ENCODE data around the gene SELENOO. TPM values are rescaled to one million over a fixed set of nuclear protein-coding genes. Genes with fewer than 3 reads are reported as not detected.

Gene SELENOO
- total and polyA plus RNA-seq, 2 of the 13 experiments (the other 11 are each of a cell fraction or from before 2014, with no cell fraction given) = 14.4 to 19.0 TPM

GRCh38 chr22:50185375-50186087 is 15.3 kb upstream of the SELENOO start, which contains the start of gene TRABD (continued):
- TF ChIP-seq ZNF318 (CRISPR knock-in tag; IDR thresholded peaks at IDR 0.05) (no peak), SATB2 (CRISPR knock-in tag; IDR thresholded peaks at IDR 0.05) (no peak), HNF1A (IDR thresholded peaks at IDR 0.05; ENCODE audit: low read depth) (no peak), HNF1A (CRISPR knock-in tag; IDR thresholded peaks at IDR 0.05; ENCODE audit: borderline replicate concordance) (no peak), KMT2A (CRISPR knock-in tag; IDR thresholded peaks at IDR 0.05) (no peak), ZUFSP (CRISPR knock-in tag; IDR thresholded peaks at IDR 0.05; ENCODE audit: borderline replicate concordance) (no peak), PHF8 (CRISPR knock-in tag; IDR thresholded peaks at IDR 0.05) (no peak), CBFB (CRISPR knock-in tag; IDR thresholded peaks at IDR 0.05) (no peak), HMGXB4 (CRISPR knock-in tag; IDR thresholded peaks at IDR 0.05; ENCODE audit: borderline replicate concordance in 1 of 2, low read depth in 1 of 2) (no peak), XRCC5 (optimal IDR thresholded peaks at IDR 0.05; ENCODE audit: low read length) (no peak), ZNF274 (CRISPR knock-in tag; IDR thresholded peaks at IDR 0.05) (no peak), SNAI1 (CRISPR knock-in tag; IDR thresholded peaks at IDR 0.05; ENCODE audit: borderline replicate concordance) (no peak), MED1 (CRISPR knock-in tag; IDR thresholded peaks at IDR 0.05) (no peak)

All from HepG2 (cell line).